Measurements from ENCODE around the gene NAP1L4.

- TF ChIP-seq, protein P1, sequence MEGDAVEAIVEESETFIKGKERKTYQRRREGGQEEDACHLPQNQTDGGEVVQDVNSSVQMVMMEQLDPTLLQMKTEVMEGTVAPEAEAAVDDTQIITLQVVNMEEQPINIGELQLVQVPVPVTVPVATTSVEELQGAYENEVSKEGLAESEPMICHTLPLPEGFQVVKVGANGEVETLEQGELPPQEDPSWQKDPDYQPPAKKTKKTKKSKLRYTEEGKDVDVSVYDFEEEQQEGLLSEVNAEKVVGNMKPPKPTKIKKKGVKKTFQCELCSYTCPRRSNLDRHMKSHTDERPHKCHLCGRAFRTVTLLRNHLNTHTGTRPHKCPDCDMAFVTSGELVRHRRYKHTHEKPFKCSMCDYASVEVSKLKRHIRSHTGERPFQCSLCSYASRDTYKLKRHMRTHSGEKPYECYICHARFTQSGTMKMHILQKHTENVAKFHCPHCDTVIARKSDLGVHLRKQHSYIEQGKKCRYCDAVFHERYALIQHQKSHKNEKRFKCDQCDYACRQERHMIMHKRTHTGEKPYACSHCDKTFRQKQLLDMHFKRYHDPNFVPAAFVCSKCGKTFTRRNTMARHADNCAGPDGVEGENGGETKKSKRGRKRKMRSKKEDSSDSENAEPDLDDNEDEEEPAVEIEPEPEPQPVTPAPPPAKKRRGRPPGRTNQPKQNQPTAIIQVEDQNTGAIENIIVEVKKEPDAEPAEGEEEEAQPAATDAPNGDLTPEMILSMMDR (IDR thresholded peaks at IDR 0.05) = no peak
- TF ChIP-seq, protein P2, sequence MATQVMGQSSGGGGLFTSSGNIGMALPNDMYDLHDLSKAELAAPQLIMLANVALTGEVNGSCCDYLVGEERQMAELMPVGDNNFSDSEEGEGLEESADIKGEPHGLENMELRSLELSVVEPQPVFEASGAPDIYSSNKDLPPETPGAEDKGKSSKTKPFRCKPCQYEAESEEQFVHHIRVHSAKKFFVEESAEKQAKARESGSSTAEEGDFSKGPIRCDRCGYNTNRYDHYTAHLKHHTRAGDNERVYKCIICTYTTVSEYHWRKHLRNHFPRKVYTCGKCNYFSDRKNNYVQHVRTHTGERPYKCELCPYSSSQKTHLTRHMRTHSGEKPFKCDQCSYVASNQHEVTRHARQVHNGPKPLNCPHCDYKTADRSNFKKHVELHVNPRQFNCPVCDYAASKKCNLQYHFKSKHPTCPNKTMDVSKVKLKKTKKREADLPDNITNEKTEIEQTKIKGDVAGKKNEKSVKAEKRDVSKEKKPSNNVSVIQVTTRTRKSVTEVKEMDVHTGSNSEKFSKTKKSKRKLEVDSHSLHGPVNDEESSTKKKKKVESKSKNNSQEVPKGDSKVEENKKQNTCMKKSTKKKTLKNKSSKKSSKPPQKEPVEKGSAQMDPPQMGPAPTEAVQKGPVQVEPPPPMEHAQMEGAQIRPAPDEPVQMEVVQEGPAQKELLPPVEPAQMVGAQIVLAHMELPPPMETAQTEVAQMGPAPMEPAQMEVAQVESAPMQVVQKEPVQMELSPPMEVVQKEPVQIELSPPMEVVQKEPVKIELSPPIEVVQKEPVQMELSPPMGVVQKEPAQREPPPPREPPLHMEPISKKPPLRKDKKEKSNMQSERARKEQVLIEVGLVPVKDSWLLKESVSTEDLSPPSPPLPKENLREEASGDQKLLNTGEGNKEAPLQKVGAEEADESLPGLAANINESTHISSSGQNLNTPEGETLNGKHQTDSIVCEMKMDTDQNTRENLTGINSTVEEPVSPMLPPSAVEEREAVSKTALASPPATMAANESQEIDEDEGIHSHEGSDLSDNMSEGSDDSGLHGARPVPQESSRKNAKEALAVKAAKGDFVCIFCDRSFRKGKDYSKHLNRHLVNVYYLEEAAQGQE (IDR thresholded peaks at IDR 0.05; ENCODE audit: insufficient read depth in 1 of 2, low read depth in 2 of 2, low read length in 1 of 2) = no peak
- TF ChIP-seq POLR2AphosphoS5 (IDR thresholded peaks at IDR 0.05; ENCODE audit: low read depth, low read length) = no peak
Measured at GRCh38 chr11:2991452-2992233, 486 bp downstream of the NAP1L4 start.

Data from Panc1 (cell line).